ENCODE measurements around the gene HLA-DMB. TPM values are rescaled to one million over a fixed set of nuclear protein-coding genes. Genes with fewer than 3 reads are reported as not detected.

Gene HLA-DMB
- total RNA-seq, 2 donors from 2014 or later = 2.7 to 17.8 TPM

GRCh38 chr6:32968093-32968866, 27.5 kb upstream of the HLA-DMB start, which contains the start of gene BRD2:
Gene BRD2, plus strand, starts transcription at chr6:32968594. Its CDS starts 4,305 bp downstream, at chr6:32972899.
- peaks cover 21% of the 10 kb centered on the region for H3K36me3 Mint-ChIP-seq
- peaks cover 34 to 40% of the 10 kb centered on the region in 2 donors for H3K4me1 Mint-ChIP-seq (ENCODE audit: low read depth in 2 of 2)
- H3K9me3 Mint-ChIP-seq = no peaks in the 10 kb centered on the region
- peak; percentile 98 for DNase-seq (ENCODE audit: low spot score)
- peak within 1 kb of the TSS; percentile 83 to 87 for H3K27ac Mint-ChIP-seq
- no peaks in the 10 kb centered on the region for H3K27me3 Mint-ChIP-seq
- ATAC-seq = peak; percentile 58 to 69
- peak within 1 kb of the TSS; percentile 93 for H3K4me3 Mint-ChIP-seq

DNA sequence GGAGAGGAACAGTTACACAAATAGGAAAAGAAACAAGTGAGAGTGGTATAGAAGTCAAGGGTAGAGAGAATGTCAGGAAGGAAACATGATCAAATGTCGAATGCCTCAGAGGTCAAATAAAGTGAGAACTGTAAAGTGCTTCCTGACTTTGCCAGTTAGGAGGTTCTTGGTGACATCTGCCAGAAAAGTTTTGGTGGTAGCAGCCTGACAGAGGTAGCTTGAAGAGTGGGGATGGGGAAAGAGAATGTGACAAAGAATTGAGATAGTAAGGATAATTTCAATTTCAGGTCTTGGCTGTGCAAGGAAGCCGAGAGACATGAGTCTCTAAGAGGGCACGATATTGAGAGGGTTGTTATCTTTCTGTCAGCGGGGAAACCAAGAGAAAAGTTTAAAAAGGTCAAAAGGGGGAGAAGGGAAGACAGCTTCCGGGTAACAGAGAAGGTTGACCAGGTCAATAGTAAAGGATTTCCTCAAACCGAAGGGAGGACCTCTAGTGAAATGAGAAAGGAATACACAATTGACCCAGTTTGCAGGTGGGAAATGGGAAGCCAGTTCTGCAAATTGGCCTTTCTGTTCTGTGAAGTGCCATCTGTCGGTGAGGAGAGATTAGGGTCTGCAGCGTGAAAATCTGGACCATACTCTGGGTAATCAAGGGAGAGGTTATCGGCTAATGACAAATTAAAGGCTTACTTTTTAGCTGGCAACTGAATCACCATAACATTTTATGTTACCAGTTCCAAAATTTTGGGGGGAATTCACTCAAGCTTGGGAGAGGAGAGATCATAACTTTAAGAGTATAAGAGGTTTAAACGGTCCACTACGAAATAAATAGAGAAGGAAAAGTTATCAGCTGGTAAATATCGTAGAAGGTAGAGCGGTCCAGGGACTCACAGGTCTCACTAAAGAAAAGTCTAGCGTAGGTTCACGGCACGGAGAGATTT, 26.6 kb upstream of the HLA-DMB start:
- DNase-seq (ENCODE audit: low spot score) = no peak
- Mint-ChIP-seq H3K9me3 (no peaks in the 10 kb centered on the region), H3K4me1 (ENCODE audit: low read depth in 2 of 2) (peaks cover 29 to 39% of the 10 kb centered on the region in 2 donors)

DNA sequence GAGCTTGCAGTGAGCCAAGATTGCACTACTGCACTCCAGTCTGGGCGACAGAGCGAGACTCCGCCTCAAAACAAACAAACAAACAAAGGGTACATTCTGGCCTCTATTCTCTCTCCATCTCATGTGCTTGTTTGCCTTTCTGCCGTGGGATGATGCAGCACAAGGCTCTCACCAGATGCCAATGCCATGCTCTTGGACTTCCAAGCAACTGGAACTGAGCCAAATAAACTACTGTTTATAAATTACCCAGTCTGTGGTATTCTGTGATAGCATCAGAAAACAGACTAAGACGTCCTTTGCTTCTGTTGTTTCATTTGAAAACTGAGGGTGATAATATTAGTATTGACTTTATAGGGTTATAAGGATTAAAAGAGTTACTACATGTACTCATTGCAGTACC, 23.9 kb upstream of the HLA-DMB start:
- ATAC-seq = no peak
- H3K27ac Mint-ChIP-seq = no peak overlapping the region
- no peak for DNase-seq (ENCODE audit: low spot score)
- no peaks in the 10 kb centered on the region for H3K27me3 Mint-ChIP-seq
- no peak overlapping the region for H3K4me3 Mint-ChIP-seq
- H3K9me3 Mint-ChIP-seq = no peaks in the 10 kb centered on the region
- H3K4me1 Mint-ChIP-seq (ENCODE audit: low read depth in 2 of 2) = peaks cover 29 to 41% of the 10 kb centered on the region in 2 donors
- peaks cover 8% of the 10 kb centered on the region for H3K36me3 Mint-ChIP-seq

More for the DNA sequence above, 26.6 kb upstream of the HLA-DMB start:
- no peak for ATAC-seq
- Mint-ChIP-seq H3K27me3 (no peaks in the 10 kb centered on the region), H3K4me3 (peak overlapping the region; percentile 93), H3K27ac (peak overlapping the region; percentile 83 to 87), H3K36me3 (peaks cover 14% of the 10 kb centered on the region)

DNA sequence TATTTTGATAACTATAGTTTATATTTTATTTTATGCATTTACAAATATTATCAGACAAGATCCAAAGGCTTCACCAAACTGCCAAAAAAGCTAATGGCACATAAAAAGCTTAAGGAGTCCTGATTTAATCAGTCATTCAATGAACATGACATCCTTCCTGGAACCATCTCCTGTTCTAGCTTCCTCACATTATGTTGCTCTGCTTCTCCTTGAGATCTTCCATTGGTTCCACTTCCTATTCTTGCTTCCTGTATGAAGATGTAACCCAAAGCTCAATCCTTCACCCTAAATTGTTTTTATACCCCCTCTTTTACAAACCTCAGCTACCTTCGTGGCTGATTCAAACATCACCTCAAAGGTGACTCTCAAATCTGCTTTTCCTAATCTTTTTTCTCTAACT, 23.0 kb upstream of the HLA-DMB start:
- Mint-ChIP-seq H3K27me3 (no peaks in the 10 kb centered on the region), H3K9me3 (no peaks in the 10 kb centered on the region), H3K36me3 (peaks cover 8% of the 10 kb centered on the region), H3K27ac (no peak overlapping the region), H3K4me3 (no peak overlapping the region), H3K4me1 (ENCODE audit: low read depth in 2 of 2) (peaks cover 25 to 41% of the 10 kb centered on the region in 2 donors)
- DNase-seq (ENCODE audit: low spot score) (no peak), ATAC-seq (no peak)

DNA sequence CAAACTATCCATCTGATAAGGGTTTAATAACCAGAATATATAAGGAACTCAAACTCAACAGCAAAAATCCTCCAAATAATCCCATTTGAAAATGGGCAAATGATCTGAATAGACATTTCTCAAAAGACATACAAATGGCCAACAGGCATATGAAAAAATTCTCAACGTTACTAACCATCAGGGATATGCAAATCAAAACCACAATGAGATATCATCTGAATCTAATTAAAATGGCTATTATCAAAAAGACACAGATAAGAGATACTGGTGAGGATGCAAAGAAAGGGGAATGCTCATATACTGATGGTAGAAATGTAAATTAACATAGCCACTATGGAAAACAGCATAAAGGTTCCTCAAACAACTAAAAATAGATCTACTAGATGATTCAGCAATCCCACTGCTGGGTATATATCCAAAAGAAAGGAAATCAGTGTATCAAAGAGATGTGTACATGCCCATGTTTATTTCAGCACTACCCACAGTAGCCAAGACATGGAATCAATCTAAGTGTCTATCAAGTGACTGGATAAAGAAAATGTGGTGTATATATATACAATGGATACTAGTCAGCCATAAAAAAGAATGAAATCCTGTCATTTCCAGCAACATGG, 21.5 kb upstream of the HLA-DMB start:
- Mint-ChIP-seq H3K27me3 (no peaks in the 10 kb centered on the region), H3K9me3 (no peaks in the 10 kb centered on the region), H3K27ac (no peak overlapping the region), H3K4me3 (no peak overlapping the region), H3K36me3 (peaks cover 2% of the 10 kb centered on the region), H3K4me1 (ENCODE audit: low read depth in 2 of 2) (peaks cover 19 to 35% of the 10 kb centered on the region in 2 donors)
- no peak for DNase-seq (ENCODE audit: low spot score)
- no peak for ATAC-seq

- no peaks in the 10 kb centered on the region for H3K9me3 Mint-ChIP-seq
- ATAC-seq = no peak
- H3K4me3 Mint-ChIP-seq = no peak overlapping the region
- DNase-seq (ENCODE audit: low spot score) = no peak
- no peaks in the 10 kb centered on the region for H3K27me3 Mint-ChIP-seq
- no peak overlapping the region for H3K27ac Mint-ChIP-seq
- peaks cover 7 to 20% of the 10 kb centered on the region in 2 donors for H3K4me1 Mint-ChIP-seq (ENCODE audit: low read depth in 2 of 2)
- H3K36me3 Mint-ChIP-seq = no peaks in the 10 kb centered on the region
Measured at GRCh38 chr6:32960563-32960962, 19.7 kb upstream of the HLA-DMB start.

GRCh38 chr6:32956176-32956575, 15.3 kb upstream of the HLA-DMB start:
- peaks cover 30 to 36% of the 10 kb centered on the region in 2 donors for H3K4me1 Mint-ChIP-seq (ENCODE audit: low read depth in 2 of 2)

GRCh38 chr6:32954986-32955802, 14.4 kb upstream of the HLA-DMB start:
- H3K27ac Mint-ChIP-seq = no peak overlapping the region
- H3K36me3 Mint-ChIP-seq = no peaks in the 10 kb centered on the region
- no peak for DNase-seq (ENCODE audit: low spot score)
- peaks cover 30 to 37% of the 10 kb centered on the region in 2 donors for H3K4me1 Mint-ChIP-seq (ENCODE audit: low read depth in 2 of 2)
- no peak for ATAC-seq
- no peaks in the 10 kb centered on the region for H3K9me3 Mint-ChIP-seq
- H3K27me3 Mint-ChIP-seq = no peaks in the 10 kb centered on the region
- H3K4me3 Mint-ChIP-seq = peak overlapping the region; percentile 4

More at GRCh38 chr6:32956176-32956575, 15.3 kb upstream of the HLA-DMB start:
- DNase-seq (ENCODE audit: low spot score) (no peak), ATAC-seq (no peak)
- no peaks in the 10 kb centered on the region for H3K27me3 Mint-ChIP-seq
- no peak overlapping the region for H3K4me3 Mint-ChIP-seq
- no peaks in the 10 kb centered on the region for H3K9me3 Mint-ChIP-seq
- H3K36me3 Mint-ChIP-seq = no peaks in the 10 kb centered on the region
- no peak overlapping the region for H3K27ac Mint-ChIP-seq

DNA sequence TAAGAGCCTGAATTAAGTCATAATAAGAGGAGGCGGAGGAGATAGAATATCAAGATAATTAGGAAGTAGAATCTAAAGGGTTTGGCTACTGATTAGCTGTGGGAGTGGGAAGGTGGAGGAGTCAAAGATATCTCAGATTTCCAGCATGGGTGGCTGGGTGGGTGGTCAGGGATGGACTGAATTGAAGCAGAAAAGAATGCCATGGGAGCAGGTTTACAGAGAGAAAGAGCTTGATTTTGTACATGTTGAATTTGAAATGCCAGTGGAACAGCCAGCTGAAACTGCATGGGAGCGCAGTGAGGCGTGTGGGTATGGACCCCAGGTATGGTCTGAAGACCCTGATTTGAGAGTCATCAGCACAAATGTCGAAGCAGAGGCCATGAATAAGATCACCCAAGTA, 13.4 kb upstream of the HLA-DMB start:
- Mint-ChIP-seq H3K36me3 (no peaks in the 10 kb centered on the region), H3K4me1 (ENCODE audit: low read depth in 2 of 2) (peaks cover 33 to 40% of the 10 kb centered on the region in 2 donors), H3K9me3 (no peaks in the 10 kb centered on the region), H3K4me3 (no peak overlapping the region), H3K27ac (peak overlapping the region in 1 of 2 donors; percentile 87), H3K27me3 (no peaks in the 10 kb centered on the region)
- no peak for DNase-seq (ENCODE audit: low spot score)
- no peak for ATAC-seq

- Mint-ChIP-seq H3K9me3 (no peaks in the 10 kb centered on the region), H3K4me1 (ENCODE audit: low read depth in 2 of 2) (peaks cover 33 to 40% of the 10 kb centered on the region in 2 donors), H3K27me3 (no peaks in the 10 kb centered on the region), H3K36me3 (no peaks in the 10 kb centered on the region), H3K27ac (peak overlapping the region in 1 of 2 donors; percentile 87), H3K4me3 (no peak overlapping the region)
- DNase-seq (ENCODE audit: low spot score) (no peak), ATAC-seq (no peak)
Measured at GRCh38 chr6:32953775-32954174, 12.9 kb upstream of the HLA-DMB start.

- Mint-ChIP-seq H3K27me3 (no peaks in the 10 kb centered on the region), H3K27ac (peak within 1 kb of the TSS; percentile 85 to 87)
Measured at GRCh38 chr6:32952817-32953739, 12.2 kb upstream of the HLA-DMB start, which contains the start of gene HLA-DMA. Gene HLA-DMA, minus strand, starts transcription at chr6:32953097. Its CDS starts 61 bp downstream, at chr6:32953036.

GRCh38 chr6:32950449-32950848, 9.6 kb upstream of the HLA-DMB start:
- no peaks in the 10 kb centered on the region for H3K9me3 Mint-ChIP-seq
- H3K4me3 Mint-ChIP-seq = peak overlapping the region; percentile 9
- H3K36me3 Mint-ChIP-seq = no peaks in the 10 kb centered on the region
- H3K27me3 Mint-ChIP-seq = no peaks in the 10 kb centered on the region
- no peak overlapping the region for H3K27ac Mint-ChIP-seq
- peaks cover 40 to 54% of the 10 kb centered on the region in 2 donors for H3K4me1 Mint-ChIP-seq (ENCODE audit: low read depth in 2 of 2)
- DNase-seq (ENCODE audit: low spot score) (no peak), ATAC-seq (no peak)

More at GRCh38 chr6:32952817-32953739, 12.2 kb upstream of the HLA-DMB start, which contains the start of gene HLA-DMA:
- Mint-ChIP-seq H3K4me1 (ENCODE audit: low read depth in 2 of 2) (peaks cover 36 to 40% of the 10 kb centered on the region in 2 donors), H3K4me3 (peak within 1 kb of the TSS; percentile 93), H3K9me3 (no peaks in the 10 kb centered on the region), H3K36me3 (no peaks in the 10 kb centered on the region)
- ATAC-seq (peak; percentile 98), DNase-seq (ENCODE audit: low spot score) (peak; percentile 79)

Measured in natural killer cell treated with Interleukin-12 subunit alpha and Interleukin-12 subunit beta and Interleukin-15 and Interleukin-18, amount 100 ng/mL, for 72 hours (primary cell).